Measurements from ENCODE around the gene CLASP1. TPM values are rescaled to one million over a fixed set of nuclear protein-coding genes. Genes with fewer than 3 reads are reported as not detected.

CLASP1 gene
- total and polyA plus RNA-seq, 2 experiments from 2014 or later: 16.6 to 56.3 TPM

DNA sequence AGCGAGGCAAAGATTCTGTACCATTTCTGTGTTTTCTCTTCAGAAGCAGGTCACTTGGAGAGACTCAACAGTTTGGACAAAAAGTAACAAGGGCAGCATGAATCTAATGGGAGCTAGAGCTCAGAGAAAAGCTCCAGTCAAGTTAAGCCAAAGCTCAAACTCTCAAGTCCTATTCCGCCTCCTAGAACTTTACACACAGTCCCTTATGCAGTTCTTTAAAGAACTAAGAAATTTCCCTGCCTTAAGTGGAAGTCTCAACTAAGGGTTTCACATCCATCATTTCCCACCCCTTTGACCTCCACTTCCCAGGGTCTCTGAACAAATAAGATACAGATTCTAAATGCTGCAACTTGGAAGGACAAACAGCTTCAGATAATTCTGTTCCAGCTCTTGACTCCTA, 239.9 kb downstream of the CLASP1 start (continued):
- TF ChIP-seq, protein P1, sequence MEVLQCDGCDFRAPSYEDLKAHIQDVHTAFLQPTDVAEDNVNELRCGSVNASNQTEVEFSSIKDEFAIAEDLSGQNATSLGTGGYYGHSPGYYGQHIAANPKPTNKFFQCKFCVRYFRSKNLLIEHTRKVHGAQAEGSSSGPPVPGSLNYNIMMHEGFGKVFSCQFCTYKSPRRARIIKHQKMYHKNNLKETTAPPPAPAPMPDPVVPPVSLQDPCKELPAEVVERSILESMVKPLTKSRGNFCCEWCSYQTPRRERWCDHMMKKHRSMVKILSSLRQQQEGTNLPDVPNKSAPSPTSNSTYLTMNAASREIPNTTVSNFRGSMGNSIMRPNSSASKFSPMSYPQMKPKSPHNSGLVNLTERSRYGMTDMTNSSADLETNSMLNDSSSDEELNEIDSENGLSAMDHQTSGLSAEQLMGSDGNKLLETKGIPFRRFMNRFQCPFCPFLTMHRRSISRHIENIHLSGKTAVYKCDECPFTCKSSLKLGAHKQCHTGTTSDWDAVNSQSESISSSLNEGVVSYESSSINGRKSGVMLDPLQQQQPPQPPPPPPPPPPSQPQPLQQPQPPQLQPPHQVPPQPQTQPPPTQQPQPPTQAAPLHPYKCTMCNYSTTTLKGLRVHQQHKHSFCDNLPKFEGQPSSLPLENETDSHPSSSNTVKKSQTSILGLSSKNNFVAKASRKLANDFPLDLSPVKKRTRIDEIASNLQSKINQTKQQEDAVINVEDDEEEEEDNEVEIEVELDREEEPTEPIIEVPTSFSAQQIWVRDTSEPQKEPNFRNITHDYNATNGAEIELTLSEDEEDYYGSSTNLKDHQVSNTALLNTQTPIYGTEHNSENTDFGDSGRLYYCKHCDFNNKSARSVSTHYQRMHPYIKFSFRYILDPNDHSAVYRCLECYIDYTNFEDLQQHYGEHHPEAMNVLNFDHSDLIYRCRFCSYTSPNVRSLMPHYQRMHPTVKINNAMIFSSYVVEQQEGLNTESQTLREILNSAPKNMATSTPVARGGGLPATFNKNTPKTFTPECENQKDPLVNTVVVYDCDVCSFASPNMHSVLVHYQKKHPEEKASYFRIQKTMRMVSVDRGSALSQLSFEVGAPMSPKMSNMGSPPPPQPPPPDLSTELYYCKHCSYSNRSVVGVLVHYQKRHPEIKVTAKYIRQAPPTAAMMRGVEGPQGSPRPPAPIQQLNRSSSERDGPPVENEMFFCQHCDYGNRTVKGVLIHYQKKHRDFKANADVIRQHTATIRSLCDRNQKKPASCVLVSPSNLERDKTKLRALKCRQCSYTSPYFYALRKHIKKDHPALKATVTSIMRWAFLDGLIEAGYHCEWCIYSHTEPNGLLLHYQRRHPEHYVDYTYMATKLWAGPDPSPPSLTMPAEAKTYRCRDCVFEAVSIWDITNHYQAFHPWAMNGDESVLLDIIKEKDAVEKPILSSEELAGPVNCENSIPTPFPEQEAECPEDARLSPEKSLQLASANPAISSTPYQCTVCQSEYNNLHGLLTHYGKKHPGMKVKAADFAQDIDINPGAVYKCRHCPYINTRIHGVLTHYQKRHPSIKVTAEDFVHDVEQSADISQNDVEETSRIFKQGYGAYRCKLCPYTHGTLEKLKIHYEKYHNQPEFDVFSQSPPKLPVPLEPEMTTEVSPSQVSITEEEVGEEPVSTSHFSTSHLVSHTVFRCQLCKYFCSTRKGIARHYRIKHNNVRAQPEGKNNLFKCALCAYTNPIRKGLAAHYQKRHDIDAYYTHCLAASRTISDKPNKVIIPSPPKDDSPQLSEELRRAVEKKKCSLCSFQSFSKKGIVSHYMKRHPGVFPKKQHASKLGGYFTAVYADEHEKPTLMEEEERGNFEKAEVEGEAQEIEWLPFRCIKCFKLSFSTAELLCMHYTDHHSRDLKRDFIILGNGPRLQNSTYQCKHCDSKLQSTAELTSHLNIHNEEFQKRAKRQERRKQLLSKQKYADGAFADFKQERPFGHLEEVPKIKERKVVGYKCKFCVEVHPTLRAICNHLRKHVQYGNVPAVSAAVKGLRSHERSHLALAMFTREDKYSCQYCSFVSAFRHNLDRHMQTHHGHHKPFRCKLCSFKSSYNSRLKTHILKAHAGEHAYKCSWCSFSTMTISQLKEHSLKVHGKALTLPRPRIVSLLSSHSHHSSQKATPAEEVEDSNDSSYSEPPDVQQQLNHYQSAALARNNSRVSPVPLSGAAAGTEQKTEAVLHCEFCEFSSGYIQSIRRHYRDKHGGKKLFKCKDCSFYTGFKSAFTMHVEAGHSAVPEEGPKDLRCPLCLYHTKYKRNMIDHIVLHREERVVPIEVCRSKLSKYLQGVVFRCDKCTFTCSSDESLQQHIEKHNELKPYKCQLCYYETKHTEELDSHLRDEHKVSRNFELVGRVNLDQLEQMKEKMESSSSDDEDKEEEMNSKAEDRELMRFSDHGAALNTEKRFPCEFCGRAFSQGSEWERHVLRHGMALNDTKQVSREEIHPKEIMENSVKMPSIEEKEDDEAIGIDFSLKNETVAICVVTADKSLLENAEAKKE (CRISPR knock-in tag; IDR thresholded peaks at IDR 0.05): no peak
- TF ChIP-seq EZH2phosphoT487 (IDR thresholded peaks at IDR 0.05; ENCODE audit: unreplicated experiment) (no peak), ZNF331 (CRISPR knock-in tag; IDR thresholded peaks at IDR 0.05; ENCODE audit: low read depth) (no peak), STAT1 (IDR thresholded peaks at IDR 0.05; ENCODE audit: unreplicated experiment) (no peak), EZH2 (IDR thresholded peaks at IDR 0.05; ENCODE audit: low read depth, unreplicated experiment) (no peak), CREB1 (CRISPR knock-in tag; IDR thresholded peaks at IDR 0.05; ENCODE audit: low read depth) (no peak), JUNB (IDR thresholded peaks at IDR 0.05; ENCODE audit: unreplicated experiment) (no peak), POLR2AphosphoS5 (IDR thresholded peaks at IDR 0.05; ENCODE audit: low read depth) (no peak)
- TF ChIP-seq, protein P2, sequence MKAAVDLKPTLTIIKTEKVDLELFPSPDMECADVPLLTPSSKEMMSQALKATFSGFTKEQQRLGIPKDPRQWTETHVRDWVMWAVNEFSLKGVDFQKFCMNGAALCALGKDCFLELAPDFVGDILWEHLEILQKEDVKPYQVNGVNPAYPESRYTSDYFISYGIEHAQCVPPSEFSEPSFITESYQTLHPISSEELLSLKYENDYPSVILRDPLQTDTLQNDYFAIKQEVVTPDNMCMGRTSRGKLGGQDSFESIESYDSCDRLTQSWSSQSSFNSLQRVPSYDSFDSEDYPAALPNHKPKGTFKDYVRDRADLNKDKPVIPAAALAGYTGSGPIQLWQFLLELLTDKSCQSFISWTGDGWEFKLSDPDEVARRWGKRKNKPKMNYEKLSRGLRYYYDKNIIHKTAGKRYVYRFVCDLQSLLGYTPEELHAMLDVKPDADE (IDR thresholded peaks at IDR 0.05): no peak
- TF ChIP-seq, protein P3, sequence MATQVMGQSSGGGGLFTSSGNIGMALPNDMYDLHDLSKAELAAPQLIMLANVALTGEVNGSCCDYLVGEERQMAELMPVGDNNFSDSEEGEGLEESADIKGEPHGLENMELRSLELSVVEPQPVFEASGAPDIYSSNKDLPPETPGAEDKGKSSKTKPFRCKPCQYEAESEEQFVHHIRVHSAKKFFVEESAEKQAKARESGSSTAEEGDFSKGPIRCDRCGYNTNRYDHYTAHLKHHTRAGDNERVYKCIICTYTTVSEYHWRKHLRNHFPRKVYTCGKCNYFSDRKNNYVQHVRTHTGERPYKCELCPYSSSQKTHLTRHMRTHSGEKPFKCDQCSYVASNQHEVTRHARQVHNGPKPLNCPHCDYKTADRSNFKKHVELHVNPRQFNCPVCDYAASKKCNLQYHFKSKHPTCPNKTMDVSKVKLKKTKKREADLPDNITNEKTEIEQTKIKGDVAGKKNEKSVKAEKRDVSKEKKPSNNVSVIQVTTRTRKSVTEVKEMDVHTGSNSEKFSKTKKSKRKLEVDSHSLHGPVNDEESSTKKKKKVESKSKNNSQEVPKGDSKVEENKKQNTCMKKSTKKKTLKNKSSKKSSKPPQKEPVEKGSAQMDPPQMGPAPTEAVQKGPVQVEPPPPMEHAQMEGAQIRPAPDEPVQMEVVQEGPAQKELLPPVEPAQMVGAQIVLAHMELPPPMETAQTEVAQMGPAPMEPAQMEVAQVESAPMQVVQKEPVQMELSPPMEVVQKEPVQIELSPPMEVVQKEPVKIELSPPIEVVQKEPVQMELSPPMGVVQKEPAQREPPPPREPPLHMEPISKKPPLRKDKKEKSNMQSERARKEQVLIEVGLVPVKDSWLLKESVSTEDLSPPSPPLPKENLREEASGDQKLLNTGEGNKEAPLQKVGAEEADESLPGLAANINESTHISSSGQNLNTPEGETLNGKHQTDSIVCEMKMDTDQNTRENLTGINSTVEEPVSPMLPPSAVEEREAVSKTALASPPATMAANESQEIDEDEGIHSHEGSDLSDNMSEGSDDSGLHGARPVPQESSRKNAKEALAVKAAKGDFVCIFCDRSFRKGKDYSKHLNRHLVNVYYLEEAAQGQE (IDR thresholded peaks at IDR 0.05; ENCODE audit: unreplicated experiment): no peak
